Measurements from ENCODE around the gene GJD3. TPM values are rescaled to one million over a fixed set of nuclear protein-coding genes. Genes with fewer than 3 reads are reported as not detected.
"Not testable (repeated sequence)": the region's sequence is repeated elsewhere in the genome, so short reads cannot be mapped to it uniquely, and the experiment has no call there.

GJD3 gene
- total RNA-seq, 1 experiment from 2014 or later: not detected

DNA sequence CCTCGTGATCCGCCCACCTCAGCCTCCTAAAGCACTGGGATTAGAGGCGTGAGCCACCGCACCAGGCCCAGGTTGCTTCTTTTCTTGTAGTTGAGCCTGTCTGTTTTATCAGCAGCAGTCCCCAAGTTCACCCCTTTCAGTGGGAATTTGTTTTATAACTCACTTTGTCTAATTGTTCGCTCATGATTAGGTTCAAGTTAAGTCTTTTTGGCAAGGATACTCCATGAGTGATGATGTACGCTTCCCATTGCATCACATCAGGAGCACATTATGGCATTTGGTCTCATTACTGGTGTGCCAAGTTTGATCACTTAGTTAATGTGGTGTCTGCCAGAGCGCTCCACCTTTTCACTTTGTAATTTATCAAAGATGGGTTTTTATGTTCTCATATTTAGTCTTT, 14.4 kb upstream of the GJD3 start:
- BruUV-seq (replicated peaks): no TSS peak

DNA sequence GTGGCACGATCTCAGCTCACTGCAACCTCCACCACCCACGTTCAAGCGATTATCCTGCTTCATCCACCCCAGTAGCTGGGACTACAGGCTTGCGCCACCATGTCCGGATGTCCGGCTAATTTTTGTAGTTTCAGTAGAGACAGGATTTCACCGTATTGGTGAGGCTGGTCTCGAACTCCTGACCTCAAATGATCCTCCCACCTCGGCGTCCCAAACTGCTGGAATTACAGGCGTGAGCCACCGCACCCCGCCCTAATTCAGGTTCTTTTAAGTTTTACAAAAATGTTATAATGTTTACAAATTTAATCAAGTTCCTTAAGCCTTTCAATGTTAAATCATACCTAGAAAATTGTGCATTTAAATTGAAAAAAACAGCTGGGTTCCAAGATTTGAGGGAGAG, 13.3 kb upstream of the GJD3 start:
- DNase-seq (ENCODE audit: unreplicated experiment): no peak
- H3K4me1 Mint-ChIP-seq (ENCODE audit: insufficient read depth, unreplicated experiment): peaks cover 10% of the 10 kb centered on the region
- ChIA-PET POLR2A (no interaction called here), CTCF (interaction anchor here (0.6 kb wide), 1 partner anchor 21 kb away, joined by 4 read pairs; no protein-coding TSS in a partner anchor)
- no peak overlapping the region for H3K27ac Mint-ChIP-seq (ENCODE audit: low read depth, unreplicated experiment)
- no peaks in the 10 kb centered on the region for H3K9me3 Mint-ChIP-seq (ENCODE audit: unreplicated experiment)
- no TSS peak for BruUV-seq (replicated peaks)
- no peak overlapping the region for H3K4me3 Mint-ChIP-seq (ENCODE audit: unreplicated experiment)
- TF ChIP-seq, protein P1, sequence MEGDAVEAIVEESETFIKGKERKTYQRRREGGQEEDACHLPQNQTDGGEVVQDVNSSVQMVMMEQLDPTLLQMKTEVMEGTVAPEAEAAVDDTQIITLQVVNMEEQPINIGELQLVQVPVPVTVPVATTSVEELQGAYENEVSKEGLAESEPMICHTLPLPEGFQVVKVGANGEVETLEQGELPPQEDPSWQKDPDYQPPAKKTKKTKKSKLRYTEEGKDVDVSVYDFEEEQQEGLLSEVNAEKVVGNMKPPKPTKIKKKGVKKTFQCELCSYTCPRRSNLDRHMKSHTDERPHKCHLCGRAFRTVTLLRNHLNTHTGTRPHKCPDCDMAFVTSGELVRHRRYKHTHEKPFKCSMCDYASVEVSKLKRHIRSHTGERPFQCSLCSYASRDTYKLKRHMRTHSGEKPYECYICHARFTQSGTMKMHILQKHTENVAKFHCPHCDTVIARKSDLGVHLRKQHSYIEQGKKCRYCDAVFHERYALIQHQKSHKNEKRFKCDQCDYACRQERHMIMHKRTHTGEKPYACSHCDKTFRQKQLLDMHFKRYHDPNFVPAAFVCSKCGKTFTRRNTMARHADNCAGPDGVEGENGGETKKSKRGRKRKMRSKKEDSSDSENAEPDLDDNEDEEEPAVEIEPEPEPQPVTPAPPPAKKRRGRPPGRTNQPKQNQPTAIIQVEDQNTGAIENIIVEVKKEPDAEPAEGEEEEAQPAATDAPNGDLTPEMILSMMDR (IDR thresholded peaks at IDR 0.05; ENCODE audit: unreplicated experiment): no peak
- intact Hi-C loops (cut with micrococcal nuclease): no loop called here
- peaks cover 6% of the 10 kb centered on the region for H3K36me3 Mint-ChIP-seq (ENCODE audit: insufficient read depth, unreplicated experiment)
- H3K27me3 Mint-ChIP-seq (ENCODE audit: insufficient read depth, unreplicated experiment): no peaks in the 10 kb centered on the region

More for the DNA sequence above, 14.4 kb upstream of the GJD3 start:
- Mint-ChIP-seq H3K9me3 (ENCODE audit: unreplicated experiment) (no peaks in the 10 kb centered on the region), H3K4me3 (ENCODE audit: unreplicated experiment) (no peak overlapping the region), H3K36me3 (ENCODE audit: insufficient read depth, unreplicated experiment) (peaks cover 6% of the 10 kb centered on the region), H3K27me3 (ENCODE audit: insufficient read depth, unreplicated experiment) (no peaks in the 10 kb centered on the region), H3K27ac (ENCODE audit: low read depth, unreplicated experiment) (no peak overlapping the region), H3K4me1 (ENCODE audit: insufficient read depth, unreplicated experiment) (no peaks in the 10 kb centered on the region)
- CTCF ChIA-PET: no interaction called here
- intact Hi-C loops (cut with micrococcal nuclease): no loop called here
- no peak for DNase-seq (ENCODE audit: unreplicated experiment)
- TF ChIP-seq, protein P1 (IDR thresholded peaks at IDR 0.05; ENCODE audit: unreplicated experiment): no peak
- POLR2A ChIA-PET: no interaction called here

DNA sequence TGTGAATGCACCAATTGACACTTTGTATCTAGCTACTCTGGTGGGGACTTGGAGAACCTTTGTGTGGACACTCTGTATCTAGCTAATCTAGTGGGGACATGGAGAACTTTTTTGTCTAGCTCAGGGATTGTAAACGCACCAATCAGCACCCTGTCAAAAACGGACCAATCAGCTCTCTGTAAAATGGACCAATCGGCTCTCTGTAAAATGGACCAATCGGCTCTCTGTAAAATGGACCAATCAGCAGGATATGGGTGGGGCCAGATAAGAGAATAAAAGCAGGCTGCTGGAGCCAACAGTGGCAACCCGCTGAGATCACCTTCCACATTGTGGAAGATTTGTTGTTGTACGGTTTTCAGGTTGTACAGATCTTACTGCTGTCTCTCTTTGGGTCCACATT, 12.0 kb upstream of the GJD3 start:
- H3K9me3 Mint-ChIP-seq (ENCODE audit: unreplicated experiment); intact Hi-C loops (cut with micrococcal nuclease); DNase-seq (ENCODE audit: unreplicated experiment); H3K4me3 Mint-ChIP-seq (ENCODE audit: unreplicated experiment); H3K27me3 Mint-ChIP-seq (ENCODE audit: insufficient read depth, unreplicated experiment); BruUV-seq (replicated peaks); H3K27ac Mint-ChIP-seq (ENCODE audit: low read depth, unreplicated experiment): not testable (repeated sequence)
- POLR2A ChIA-PET: interaction anchor here (0.6 kb wide), 1 partner anchor 77 kb away, joined by 3 read pairs; no protein-coding TSS in a partner anchor
- Mint-ChIP-seq H3K36me3 (ENCODE audit: insufficient read depth, unreplicated experiment) (peaks cover 10% of the 10 kb centered on the region), H3K4me1 (ENCODE audit: insufficient read depth, unreplicated experiment) (peaks cover 20% of the 10 kb centered on the region)
- CTCF ChIA-PET: interaction anchor here (1.1 kb wide), 1 partner anchor 22 kb away, joined by 4 read pairs; no protein-coding TSS in a partner anchor

DNA sequence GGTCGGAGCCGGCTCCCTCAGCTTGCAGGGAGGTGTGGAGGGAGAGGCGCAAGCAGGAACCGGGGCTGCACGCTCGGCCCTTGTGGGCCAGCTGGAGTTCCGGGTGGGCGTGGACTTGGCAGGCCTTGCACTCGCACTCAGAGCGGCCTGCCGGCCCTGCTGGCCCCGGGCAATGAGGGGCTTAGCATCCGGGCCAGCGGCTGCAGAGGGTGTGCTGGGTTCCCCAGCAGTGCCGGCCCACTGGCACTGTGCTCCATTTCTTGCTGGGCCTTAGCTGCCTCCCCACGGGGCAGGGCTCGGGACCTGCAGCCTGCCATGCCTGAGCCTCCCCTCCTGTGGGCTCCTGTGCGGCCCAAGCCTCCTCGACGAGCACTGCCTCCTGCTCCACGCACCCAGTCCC, 11.2 kb upstream of the GJD3 start:
- DNase-seq (ENCODE audit: unreplicated experiment); H3K27ac Mint-ChIP-seq (ENCODE audit: low read depth, unreplicated experiment); H3K27me3 Mint-ChIP-seq (ENCODE audit: insufficient read depth, unreplicated experiment); intact Hi-C loops (cut with micrococcal nuclease); BruUV-seq (replicated peaks); H3K4me3 Mint-ChIP-seq (ENCODE audit: unreplicated experiment); POLR2A ChIA-PET; H3K9me3 Mint-ChIP-seq (ENCODE audit: unreplicated experiment); CTCF ChIA-PET: not testable (repeated sequence)
- Mint-ChIP-seq H3K36me3 (ENCODE audit: insufficient read depth, unreplicated experiment) (peaks cover 10% of the 10 kb centered on the region), H3K4me1 (ENCODE audit: insufficient read depth, unreplicated experiment) (peaks cover 24% of the 10 kb centered on the region)

DNA sequence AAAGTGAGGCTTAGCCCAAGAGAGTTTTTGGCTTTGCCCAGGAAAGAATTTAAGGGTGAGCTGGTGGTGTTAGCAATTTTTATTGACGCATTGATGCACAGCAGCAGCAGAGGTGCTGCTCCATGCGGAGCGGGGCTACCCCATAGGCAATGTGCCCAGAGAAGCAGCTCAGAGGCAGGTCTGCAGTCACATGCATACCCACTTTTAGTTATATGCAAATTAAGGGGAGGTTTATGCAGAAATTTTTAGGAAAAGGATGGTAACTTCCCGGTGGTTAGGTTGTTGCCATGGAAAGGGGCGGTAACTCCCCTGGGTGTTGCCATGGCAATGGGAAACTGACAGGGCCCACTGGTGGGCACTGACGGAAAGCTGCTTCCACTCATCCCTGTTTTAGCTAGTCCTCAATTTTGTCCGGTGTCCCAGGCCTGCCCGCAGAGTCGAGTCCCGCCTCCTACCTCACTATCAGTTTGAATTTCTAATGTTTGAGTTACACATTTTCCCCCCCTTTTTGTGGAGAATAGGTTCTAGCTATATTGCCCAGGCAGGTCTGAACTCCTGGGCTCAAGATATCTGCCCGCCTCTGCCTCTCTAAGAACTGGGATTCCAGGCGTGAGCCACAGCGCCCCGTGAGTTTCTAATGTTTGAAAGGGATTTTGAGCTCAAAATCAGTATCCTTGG, 10.4 kb upstream of the GJD3 start:
- intact Hi-C loops (cut with micrococcal nuclease): no loop called here
- H3K27me3 Mint-ChIP-seq (ENCODE audit: insufficient read depth, unreplicated experiment): no peaks in the 10 kb centered on the region
- H3K4me3 Mint-ChIP-seq (ENCODE audit: unreplicated experiment): no peak overlapping the region
- DNase-seq (ENCODE audit: unreplicated experiment): no peak
- H3K27ac Mint-ChIP-seq (ENCODE audit: low read depth, unreplicated experiment): no peak overlapping the region
- peaks cover 8% of the 10 kb centered on the region for H3K9me3 Mint-ChIP-seq (ENCODE audit: unreplicated experiment)
- TF ChIP-seq, protein P1 (IDR thresholded peaks at IDR 0.05; ENCODE audit: unreplicated experiment): no peak
- no TSS peak for BruUV-seq (replicated peaks)
- ChIA-PET POLR2A (no interaction called here), CTCF (no interaction called here)
- H3K36me3 Mint-ChIP-seq (ENCODE audit: insufficient read depth, unreplicated experiment): peaks cover 10% of the 10 kb centered on the region
- H3K4me1 Mint-ChIP-seq (ENCODE audit: insufficient read depth, unreplicated experiment): peaks cover 24% of the 10 kb centered on the region

All from MCF 10A (cell line).